Bronchial epithelial cell (primary cell): ENCODE results near the gene CRX. TPM values are rescaled to one million over a fixed set of nuclear protein-coding genes. Genes with fewer than 3 reads are reported as not detected.

Experiments used
- DNase-seq: peaks from one replicate; pipeline ENCODE4 v3.0.0-alpha.2; 2010; ENCODE audit warnings: low read depth
- FAIRE-seq: peaks from 2 replicates; lab custom pipeline; 2011; peaks lifted over from hg19 to GRCh38; lab: Jason Lieb, UNC
- H3K27me3 ChIP-seq: 2 replicates; pipeline ENCODE4 v1.5.1; 2011; ENCODE audit warnings: low read length; ENCODE audit not compliant: control insufficient read depth, insufficient read depth
- H3K36me3 ChIP-seq: 2 replicates; pipeline ENCODE4 v1.5.1; 2011; ENCODE audit warnings: low read length; ENCODE audit not compliant: control insufficient read depth, insufficient read depth
- H3K4me3 ChIP-seq: 2 replicates; pipeline ENCODE4 v1.5.1; 2011; ENCODE audit warnings: mild to moderate bottlenecking, low read depth, low read length, control low read depth
- CTCF ChIP-seq: IDR thresholded peaks from 2 replicates; pipeline ENCODE4 v1.5.1; 2011; ENCODE audit warnings: mild to moderate bottlenecking, moderate library complexity, low read length, control low read depth, inconsistent platforms; ENCODE audit not compliant: insufficient read depth, severe bottlenecking
- total RNA-seq: library from RNA; depleted of rRNA; stranded (reverse); fragments of >200 nt; gene quantifications from 2 replicates; pipeline ENCODE4 v1.2.1, GENCODE V29; 2014

Gene CRX
- total RNA-seq, 1 donor from 2014 or later = not detected

- FAIRE-seq = no peak
- Histone ChIP-seq H3K27me3 (no peaks in the 10 kb centered on the region), H3K36me3 (no peaks in the 10 kb centered on the region), H3K4me3 (no peak overlapping the region)
- DNase-seq = peak; percentile 42
- TF ChIP-seq CTCF = peak; percentile 86
Measured at GRCh38 chr19:47790398-47790814, 31.3 kb upstream of the CRX start.

GRCh38 chr19:47792616-47793015 lies 29.1 kb upstream of the CRX start:
- Histone ChIP-seq H3K4me3 (no peak overlapping the region), H3K27me3 (no peaks in the 10 kb centered on the region), H3K36me3 (no peaks in the 10 kb centered on the region)
- no peak for TF ChIP-seq CTCF
- FAIRE-seq (no peak), DNase-seq (no peak)

GRCh38 chr19:47794526-47794925 lies 27.2 kb upstream of the CRX start:
- Histone ChIP-seq H3K4me3 (no peak overlapping the region), H3K36me3 (no peaks in the 10 kb centered on the region), H3K27me3 (no peaks in the 10 kb centered on the region)
- no peak for FAIRE-seq
- peak; percentile 21 for TF ChIP-seq CTCF
- no peak for DNase-seq

- FAIRE-seq (no peak), DNase-seq (no peak)
- Histone ChIP-seq H3K36me3 (no peaks in the 10 kb centered on the region), H3K4me3 (no peak overlapping the region), H3K27me3 (no peaks in the 10 kb centered on the region)
- TF ChIP-seq CTCF = no peak
Measured at GRCh38 chr19:47796785-47797184, 25.0 kb upstream of the CRX start.

- H3K4me3 ChIP-seq = no peak overlapping the region
- no peaks in the 10 kb centered on the region for H3K27me3 ChIP-seq
- H3K36me3 ChIP-seq = no peaks in the 10 kb centered on the region
- no peak for TF ChIP-seq CTCF
- FAIRE-seq = peak; percentile 91
- DNase-seq = no peak
Measured at GRCh38 chr19:47797996-47798903, 23.5 kb upstream of the CRX start.
